GM23338 (cell line): ENCODE measurements around the gene DDIAS.

Experiments
- CREB1 ChIP-seq: fragments of 250-450 bp; sonication (Bioruptor Pico); IDR thresholded peaks from 2 replicates; pipeline ENCODE4 v1.5.0; 2020; ENCODE audit warnings: low read depth, mild to moderate bottlenecking, moderate library complexity
- CTCF ChIP-seq, 2 experiments: fragments of 200-600 bp in 1 of 2; sonication (generic) in 1 of 2; conservative IDR thresholded peaks; 2 replicates each; pipeline versions ENCODE4 v1.5.1 to v1.6.1; 2016 to 2017; ENCODE audit warnings: antibody characterized with exemption in 2 of 2, low read depth in 2 of 2, mild to moderate bottlenecking in 2 of 2, moderate library complexity in 1 of 2
- EZH2 ChIP-seq: fragments of 200-600 bp; sonication (generic); IDR thresholded peaks from one replicate; pipeline ENCODE4 v1.8.0; 2017; ENCODE audit warnings: antibody characterized with exemption, mild to moderate bottlenecking, low read depth; ENCODE audit not compliant: unreplicated experiment
- EZH2phosphoT487 ChIP-seq: fragments of 200-600 bp; sonication (generic); IDR thresholded peaks from one replicate; pipeline ENCODE4 v1.8.1; 2018; ENCODE audit warnings: antibody characterized with exemption; ENCODE audit not compliant: unreplicated experiment
- JUNB ChIP-seq: IDR thresholded peaks from one replicate; pipeline ENCODE4 v1.6.1; 2016; ENCODE audit warnings: antibody characterized with exemption; ENCODE audit not compliant: unreplicated experiment
- NANOG ChIP-seq: IDR thresholded peaks from 2 replicates; pipeline ENCODE4 v1.6.1; 2016; ENCODE audit warnings: antibody characterized with exemption, borderline replicate concordance
- POLR2AphosphoS5 ChIP-seq: IDR thresholded peaks from 2 replicates; pipeline ENCODE4 v1.6.1; 2016; ENCODE audit warnings: antibody characterized with exemption, low read depth
- REST ChIP-seq: IDR thresholded peaks from one replicate; pipeline ENCODE4 v1.6.1; 2018; ENCODE audit warnings: antibody characterized with exemption; ENCODE audit not compliant: unreplicated experiment
- ZNF114 ChIP-seq: fragments of 250-450 bp; sonication (Bioruptor Pico); IDR thresholded peaks from 2 replicates; pipeline ENCODE4 v1.5.0; 2020; ENCODE audit warnings: mild to moderate bottlenecking, moderate library complexity

- TF ChIP-seq CTCF (conservative IDR thresholded peaks at IDR 0.05; ENCODE audit: low read depth in 2 of 2) (no peak), POLR2AphosphoS5 (no peak), EZH2phosphoT487 (no peak), EZH2 (no peak), REST (no peak), CREB1 (CRISPR knock-in tag) (no peak), JUNB (no peak), NANOG (no peak), ZNF114 (no peak)
These were observed 47.3 kb upstream of the DDIAS start for GRCh38 chr11:82854242-82854641.
